Measurements from ENCODE around the gene SPTBN2.

DNA sequence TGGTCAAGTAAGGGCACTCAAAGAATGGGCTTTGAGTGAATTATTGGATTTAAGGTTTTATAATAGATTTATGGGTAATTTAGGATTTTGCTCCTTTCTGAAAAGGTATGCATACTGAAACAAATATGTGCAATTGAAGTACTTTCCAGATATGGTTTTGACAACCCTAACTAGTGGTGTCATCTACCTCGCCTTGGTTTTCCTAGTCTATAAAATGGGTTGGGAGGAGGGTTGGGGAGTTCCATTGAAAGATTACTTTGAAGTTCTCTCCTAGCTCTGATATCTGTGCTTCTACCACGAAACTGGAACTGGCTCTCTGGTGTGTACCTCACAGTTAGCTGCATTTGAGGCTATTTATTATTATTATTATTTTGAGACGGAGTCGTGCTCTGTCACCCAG, 431 bp upstream of the SPTBN2 start:
- TF ChIP-seq POLR2A (IDR thresholded peaks at IDR 0.05; ENCODE audit: low read depth, low read length): no peak
- no peak for TF ChIP-seq POLR2AphosphoS5 (IDR thresholded peaks at IDR 0.05; ENCODE audit: low read depth, low read length)
